T-helper 1 cell (primary cell): ENCODE measurements around the gene CHI3L2.
A peak's percentile ranks its signal among the peaks of the same experiment; 100 is the strongest.

Source experiments
- DNase-seq, 5 donors: peaks; one replicate each; pipeline ENCODE4 v3.0.0-alpha.2; 2012 to 2020

The CHI3L2 gene

GRCh38 chr1:111256988-111257658, 29.6 kb downstream of the CHI3L2 start:
- no peak for DNase-seq

DNA sequence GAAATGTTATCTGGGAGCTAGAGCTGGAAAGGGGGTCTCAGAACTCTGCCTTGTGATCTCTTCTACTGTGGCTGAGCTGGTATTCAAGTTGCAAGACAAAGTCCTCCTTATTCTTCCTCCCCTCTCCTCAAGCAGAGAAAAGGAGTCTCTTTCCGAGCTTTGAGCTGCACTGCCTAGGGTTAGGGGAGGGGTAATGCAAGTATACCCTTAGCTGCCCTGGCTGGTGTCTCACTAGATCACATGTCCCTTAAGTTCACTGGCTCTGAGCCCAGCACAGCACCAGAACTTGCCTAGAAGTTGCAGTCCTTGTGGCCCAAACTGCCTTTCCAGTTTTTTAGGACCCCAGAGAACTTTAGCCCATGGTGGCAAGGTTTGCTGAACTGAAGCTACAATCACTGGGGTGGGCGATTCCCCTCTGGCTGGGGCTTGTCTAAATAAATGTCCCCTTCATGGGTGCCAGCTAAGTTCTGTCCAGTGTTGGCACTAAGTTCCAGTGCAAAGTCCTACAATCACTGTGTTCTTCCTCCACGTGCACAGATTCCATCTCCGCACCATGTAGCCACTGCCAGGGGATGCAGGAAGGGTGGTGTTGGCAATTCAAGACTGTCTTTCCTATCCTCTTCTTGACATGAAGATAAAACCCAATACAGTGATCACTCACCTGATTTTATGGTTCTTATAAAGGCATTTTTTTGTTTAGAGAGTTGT, 40.4 kb downstream of the CHI3L2 start:
- no peak for DNase-seq

- DNase-seq, result no peak
Measured at GRCh38 chr1:111269825-111270406, 42.4 kb downstream of the CHI3L2 start.

- no peak for DNase-seq
Measured at GRCh38 chr1:111270771-111271463, 43.4 kb downstream of the CHI3L2 start.

GRCh38 chr1:111271464-111271801, 43.9 kb downstream of the CHI3L2 start:
- DNase-seq, result no peak

GRCh38 chr1:111272081-111272480, 44.6 kb downstream of the CHI3L2 start:
- no peak for DNase-seq

GRCh38 chr1:111274653-111275052, 47.1 kb downstream of the CHI3L2 start:
- DNase-seq, result peak in 1 of 5 donors; percentile 67

DNA sequence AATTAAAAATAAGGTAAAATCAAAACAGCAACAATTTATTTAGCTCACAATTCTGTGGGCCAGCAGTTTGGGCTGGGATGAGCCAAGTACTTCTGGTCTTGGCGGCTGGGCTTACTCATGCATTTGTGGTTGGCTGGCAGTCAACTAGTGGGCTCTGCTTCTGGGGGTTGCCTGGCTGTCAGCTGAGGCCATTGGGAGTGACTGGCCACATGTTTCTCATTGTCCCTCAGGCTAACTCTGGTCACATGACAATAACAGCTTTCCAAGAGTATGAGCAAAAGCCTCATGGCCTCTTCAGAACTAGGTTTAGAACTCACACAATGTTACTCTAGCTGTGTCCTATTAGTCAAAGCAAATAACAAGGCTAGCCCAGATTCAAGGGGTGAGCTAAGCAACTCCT, 47.6 kb downstream of the CHI3L2 start:
- DNase-seq, result peak in 1 of 5 donors; percentile 47

GRCh38 chr1:111275780-111276433, 48.4 kb downstream of the CHI3L2 start:
- DNase-seq, result no peak

GRCh38 chr1:111279144-111279543, 51.6 kb downstream of the CHI3L2 start:
- no peak for DNase-seq

GRCh38 chr1:111280267-111280666, 52.8 kb downstream of the CHI3L2 start:
- DNase-seq, result no peak

- no peak for DNase-seq
Measured at GRCh38 chr1:111281411-111281810, 53.9 kb downstream of the CHI3L2 start.

DNA sequence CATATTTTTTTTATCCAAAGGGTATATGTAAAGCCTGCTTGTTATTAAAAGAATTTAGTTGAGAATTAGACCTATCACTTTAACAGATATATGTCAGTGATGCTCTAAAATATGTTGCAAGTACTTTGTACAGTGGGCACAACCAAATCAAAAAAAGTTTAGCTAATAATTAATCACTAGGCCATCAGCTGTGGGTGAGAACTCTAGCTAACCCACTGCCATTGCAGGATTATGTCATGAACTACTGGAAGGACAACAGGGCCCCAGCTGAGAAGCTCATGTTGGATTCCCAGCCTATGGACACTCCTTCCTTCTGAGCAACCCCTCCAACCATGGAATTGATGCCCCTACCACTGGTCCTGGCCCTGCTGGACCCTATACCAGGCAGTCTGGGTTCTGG, 56.3 kb downstream of the CHI3L2 start:
- no peak for DNase-seq

GRCh38 chr1:111285879-111286278, 58.4 kb downstream of the CHI3L2 start:
- no peak for DNase-seq

- DNase-seq, result no peak
Measured at GRCh38 chr1:111286912-111287311, 59.4 kb downstream of the CHI3L2 start.

- no peak for DNase-seq
Measured at GRCh38 chr1:111289371-111289770, 61.9 kb downstream of the CHI3L2 start.

DNA sequence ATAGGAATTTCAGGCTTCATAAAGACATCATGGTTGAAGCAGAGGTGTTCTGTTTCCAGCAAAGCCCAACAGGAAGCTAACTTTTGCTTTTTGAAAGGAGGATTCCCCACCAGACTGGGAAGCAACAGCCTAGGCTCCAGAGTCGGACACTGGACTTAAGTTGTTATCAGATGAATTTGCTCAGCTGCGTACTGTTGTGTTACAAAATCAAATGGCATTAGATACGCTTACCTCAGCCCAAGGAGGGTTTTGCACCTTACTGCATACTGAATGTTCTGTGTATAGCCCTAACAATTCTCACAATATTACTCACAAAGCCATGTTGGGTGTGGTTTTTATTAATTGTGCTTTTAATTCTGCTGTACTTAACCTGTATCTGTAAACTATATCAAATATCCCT, 62.6 kb downstream of the CHI3L2 start:
- no peak for DNase-seq

- no peak for DNase-seq
Measured at GRCh38 chr1:111290630-111291029, 63.1 kb downstream of the CHI3L2 start, which contains the start of gene CHIA. Gene CHIA, plus strand, starts transcription at chr1:111290851. Its CDS starts 19,617 bp downstream, at chr1:111310468.
